SU-DHL-6 (cell line): ENCODE measurements around the gene WWOX.

Source experiments
- EZH2phosphoT487 ChIP-seq: fragments of 200-600 bp; sonication (generic), shearing (Covaris generic); conservative IDR thresholded peaks from 2 replicates; pipeline ENCODE4 v1.6.1; 2018; ENCODE audit warnings: mild to moderate bottlenecking, antibody characterized with exemption, low read length, moderate library complexity, mixed read lengths
- TF ChIP-seq, protein P1 (sequence below): fragments of 200-600 bp; sonication (generic); IDR thresholded peaks from one replicate; pipeline ENCODE4 v1.5.1; 2017; ENCODE audit warnings: antibody characterized with exemption, mild to moderate bottlenecking, low read length, moderate library complexity; ENCODE audit not compliant: insufficient read depth, poor library complexity, severe bottlenecking

DNA sequence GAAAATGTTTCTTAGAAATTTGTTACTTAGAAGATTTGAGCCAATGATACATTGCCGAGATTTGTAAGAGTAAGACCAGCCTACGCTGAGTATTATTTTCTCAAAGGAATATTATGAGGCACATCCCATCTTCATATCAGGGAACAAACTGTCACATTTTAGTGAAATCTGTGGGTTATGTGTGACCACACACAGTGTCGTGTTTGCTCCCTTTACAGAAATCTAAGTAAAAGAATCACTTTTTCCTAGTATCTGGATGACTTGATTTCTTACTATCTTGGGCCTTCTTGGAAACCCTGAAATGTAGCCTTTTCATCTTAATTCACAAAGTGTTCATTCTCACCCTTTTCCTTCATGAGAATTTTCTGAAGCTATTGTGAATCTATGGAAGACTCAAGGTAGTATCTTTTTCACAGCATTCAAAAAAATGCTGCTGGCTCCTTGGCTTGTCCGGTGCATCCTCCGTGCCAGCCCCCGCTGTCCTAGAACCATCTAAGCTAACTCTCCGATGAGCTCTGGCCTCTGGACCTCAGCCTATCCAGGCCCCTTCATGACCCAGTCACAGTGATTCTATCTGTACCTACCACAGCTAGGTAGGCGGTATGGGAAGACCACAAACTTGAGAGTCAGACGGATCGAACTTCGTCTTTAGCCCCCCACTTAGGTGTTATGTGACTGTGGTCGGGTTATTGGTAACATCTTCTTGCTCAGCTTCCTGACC lies 976.8 kb downstream of the WWOX start:
- TF ChIP-seq, protein P1, sequence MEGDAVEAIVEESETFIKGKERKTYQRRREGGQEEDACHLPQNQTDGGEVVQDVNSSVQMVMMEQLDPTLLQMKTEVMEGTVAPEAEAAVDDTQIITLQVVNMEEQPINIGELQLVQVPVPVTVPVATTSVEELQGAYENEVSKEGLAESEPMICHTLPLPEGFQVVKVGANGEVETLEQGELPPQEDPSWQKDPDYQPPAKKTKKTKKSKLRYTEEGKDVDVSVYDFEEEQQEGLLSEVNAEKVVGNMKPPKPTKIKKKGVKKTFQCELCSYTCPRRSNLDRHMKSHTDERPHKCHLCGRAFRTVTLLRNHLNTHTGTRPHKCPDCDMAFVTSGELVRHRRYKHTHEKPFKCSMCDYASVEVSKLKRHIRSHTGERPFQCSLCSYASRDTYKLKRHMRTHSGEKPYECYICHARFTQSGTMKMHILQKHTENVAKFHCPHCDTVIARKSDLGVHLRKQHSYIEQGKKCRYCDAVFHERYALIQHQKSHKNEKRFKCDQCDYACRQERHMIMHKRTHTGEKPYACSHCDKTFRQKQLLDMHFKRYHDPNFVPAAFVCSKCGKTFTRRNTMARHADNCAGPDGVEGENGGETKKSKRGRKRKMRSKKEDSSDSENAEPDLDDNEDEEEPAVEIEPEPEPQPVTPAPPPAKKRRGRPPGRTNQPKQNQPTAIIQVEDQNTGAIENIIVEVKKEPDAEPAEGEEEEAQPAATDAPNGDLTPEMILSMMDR: no peak
- TF ChIP-seq EZH2phosphoT487: no peak
